GM20431 (cell line): Measurements from ENCODE around the gene SYPL1.

Experiments used
- in situ Hi-C: fragments of 300-500 bp; cut with MseI, MboI; formaldehyde crosslinking; loops from one replicate; pipeline ENCODE4 v1.15.0; 2020; ENCODE audit warnings: low sequenced_read_pairs; ENCODE audit not compliant: unreplicated experiment

Gene SYPL1

DNA sequence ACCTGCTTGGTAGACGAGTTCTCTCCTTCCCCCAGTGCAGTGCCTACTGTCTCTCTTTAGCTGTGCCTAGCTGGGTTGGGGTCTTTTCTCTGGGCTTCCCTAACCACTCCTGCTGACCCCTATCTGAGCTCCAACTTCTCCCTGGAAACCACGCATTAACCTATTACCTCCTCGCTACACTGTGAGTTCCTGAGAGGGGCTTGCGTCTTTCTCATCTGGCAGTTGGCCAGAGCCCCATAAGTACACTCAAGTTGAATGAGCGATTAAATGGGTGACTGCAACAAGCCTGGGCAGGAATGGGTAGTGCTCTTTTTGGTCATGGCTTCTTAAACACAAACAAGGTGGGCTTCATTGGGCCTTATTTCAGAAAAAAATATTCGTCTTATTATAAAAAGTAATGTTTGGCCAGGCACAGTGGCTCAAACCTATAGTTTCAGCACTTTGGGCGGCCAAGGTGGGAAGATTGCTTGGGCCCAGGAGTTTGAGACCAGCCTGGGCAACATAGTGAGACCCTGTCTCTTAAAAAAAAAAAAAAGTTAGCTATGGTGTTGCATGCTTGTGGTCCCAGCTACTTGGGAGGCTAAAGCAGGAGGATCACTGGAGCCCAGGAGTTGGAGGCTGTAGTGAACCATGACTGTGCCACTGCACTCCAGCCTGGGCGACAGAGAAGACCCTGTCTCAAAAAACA lies 41.4 kb downstream of the SYPL1 start:
- in situ Hi-C loops: no loop called here

DNA sequence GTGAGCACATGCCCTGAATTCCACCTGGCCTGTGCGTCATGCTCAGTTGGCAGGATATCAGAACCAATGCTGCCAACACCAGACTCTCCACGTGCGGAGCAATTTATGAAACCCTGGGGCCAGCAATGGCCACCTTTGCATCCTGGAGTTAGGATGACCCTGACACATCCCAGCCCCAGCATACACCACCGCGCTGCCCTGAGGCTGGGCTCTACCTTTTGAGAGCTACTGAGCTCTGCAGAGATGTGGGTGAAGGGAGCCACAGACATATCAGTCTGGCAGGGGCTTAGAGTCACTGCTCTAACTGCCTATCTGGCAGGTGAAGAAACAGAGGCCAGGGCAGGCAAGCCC lies 41.9 kb downstream of the SYPL1 start:
- in situ Hi-C loops: no loop called here

DNA sequence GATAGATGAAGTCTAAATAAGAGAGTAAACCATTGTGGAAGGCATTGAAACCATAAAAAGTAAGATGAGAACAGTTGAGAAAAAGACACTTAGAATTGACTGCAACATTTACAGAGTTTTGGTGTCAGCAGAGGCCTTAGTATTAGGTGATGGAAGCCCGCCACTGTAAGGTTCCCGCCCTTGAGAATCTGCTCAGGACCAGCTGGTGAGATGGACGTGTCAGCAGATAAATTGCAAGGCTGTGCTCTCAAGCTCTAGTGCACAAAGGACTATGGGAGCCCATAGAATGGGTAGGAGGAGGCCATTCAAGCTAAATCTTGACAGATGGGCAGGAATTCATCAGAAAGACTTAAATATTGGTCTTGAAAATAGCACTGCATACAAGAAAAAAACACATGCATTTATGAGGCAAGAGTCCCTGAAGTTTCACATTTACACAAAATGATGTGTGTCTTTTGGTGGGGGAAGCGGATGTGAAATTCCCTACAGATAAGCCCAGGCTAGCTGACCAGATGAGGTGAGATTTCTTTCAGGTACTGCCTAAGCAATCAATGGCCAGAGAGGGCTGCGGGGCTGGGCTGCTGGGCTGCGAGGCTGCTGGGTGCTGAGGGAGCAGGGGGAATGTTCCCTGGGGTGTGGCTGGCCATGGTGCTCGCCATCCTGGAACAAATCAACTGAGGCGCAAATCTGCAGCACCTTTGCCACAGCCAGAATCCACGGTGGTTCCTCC lies 42.5 kb downstream of the SYPL1 start:
- in situ Hi-C loops: no loop called here

DNA sequence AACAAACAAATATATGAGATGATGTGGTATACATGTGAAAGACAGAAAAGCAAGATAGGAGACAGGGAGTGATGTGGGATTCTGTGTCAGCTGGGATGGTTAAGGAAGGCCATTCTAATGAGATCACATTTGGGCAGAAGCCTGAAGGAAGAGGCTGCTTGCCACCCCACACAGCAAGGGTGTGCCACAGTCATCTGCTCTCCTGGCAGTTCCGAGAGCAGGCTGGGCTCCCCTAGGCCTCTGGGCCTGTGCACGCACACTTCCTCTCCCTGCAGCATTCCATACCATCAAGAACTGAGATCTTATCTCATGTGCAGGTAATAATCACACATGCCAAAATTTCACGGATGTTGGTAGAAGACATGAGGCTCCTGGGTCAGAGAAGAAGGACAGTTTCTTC lies 43.1 kb downstream of the SYPL1 start:
- in situ Hi-C loops: no loop called here

DNA sequence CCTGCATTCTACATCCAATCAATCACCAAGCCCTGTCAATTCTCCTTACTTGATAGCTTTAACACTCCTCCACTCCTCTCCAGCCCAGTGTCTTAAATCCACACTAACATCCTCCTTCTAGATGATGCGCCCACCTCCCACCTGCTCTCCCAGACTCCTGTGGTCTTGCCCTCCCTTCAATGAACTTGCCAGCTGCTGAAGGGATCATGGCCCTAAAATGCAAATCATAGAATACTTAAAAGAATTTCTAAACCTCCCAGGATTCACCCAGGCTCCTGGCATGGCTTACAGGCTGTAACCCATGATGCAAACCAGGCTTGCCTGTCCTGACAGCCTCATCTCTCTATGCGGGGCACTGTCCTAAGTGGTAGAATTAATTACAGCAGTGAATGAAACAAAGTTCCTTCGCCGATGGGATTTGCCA lies 43.6 kb downstream of the SYPL1 start:
- in situ Hi-C loops: no loop called here

DNA sequence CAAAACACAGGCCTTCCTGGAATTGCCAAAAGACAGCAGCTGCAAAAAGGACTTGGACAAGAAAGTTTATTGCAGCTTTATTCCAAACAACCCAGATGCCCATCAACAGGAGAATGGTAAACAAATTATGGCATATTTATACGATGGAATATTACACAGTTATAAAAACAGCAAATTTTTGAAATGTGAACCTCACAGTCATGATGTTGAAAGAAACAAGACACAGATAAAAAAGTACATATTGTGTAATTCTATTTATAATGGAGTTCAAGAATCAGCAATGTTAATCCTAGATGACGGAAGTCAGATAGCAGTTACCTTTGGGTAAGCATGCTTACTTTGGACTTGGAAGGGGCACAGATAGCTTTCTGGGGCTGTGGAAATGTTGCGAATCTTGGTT lies 44.4 kb downstream of the SYPL1 start:
- in situ Hi-C loops: no loop called here

DNA sequence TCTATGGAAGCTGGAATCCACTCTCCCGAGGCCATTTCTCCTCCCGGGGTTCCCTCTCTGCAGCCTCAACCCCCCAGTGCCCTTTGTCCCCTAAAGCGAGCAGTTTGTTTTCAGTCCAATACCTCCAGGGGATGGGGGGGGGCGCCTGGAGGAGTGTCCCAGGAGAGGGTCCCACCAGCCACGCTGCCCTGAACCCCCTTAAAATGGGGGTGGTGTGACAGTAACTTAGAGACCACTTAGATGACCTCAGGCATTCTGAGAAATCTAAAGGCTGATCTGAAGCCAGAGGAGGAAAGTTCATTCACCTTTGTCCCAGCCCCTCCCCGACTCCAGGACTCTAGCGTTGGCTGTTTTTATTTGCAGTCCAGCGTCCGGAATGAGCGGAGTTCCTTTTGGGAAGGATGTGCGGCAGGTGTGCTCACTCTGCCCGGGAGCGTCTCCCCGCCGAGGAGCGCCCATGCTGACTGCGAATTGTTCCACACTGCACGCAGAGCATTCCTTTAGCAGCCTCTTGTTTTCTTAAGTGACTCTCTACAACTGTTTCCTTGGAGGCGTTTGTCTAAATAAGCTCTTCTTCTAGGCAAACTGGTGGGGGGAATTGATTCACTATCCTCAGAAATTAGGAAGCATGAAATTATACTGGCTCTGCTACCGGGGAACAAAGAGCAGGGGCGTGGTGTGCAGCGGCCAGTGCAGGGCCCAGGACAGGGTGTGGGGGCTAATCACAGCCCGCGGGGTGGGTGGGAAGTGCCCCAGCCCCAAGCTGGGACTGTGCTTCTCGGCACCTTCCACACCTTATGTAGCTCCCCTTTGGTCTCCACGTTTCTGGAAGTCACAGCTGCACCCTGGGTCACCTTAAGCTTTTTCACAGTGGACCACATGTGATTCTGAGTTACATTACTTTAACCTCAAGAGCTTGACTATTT lies 46.3 kb downstream of the SYPL1 start:
- in situ Hi-C loops: no loop called here

DNA sequence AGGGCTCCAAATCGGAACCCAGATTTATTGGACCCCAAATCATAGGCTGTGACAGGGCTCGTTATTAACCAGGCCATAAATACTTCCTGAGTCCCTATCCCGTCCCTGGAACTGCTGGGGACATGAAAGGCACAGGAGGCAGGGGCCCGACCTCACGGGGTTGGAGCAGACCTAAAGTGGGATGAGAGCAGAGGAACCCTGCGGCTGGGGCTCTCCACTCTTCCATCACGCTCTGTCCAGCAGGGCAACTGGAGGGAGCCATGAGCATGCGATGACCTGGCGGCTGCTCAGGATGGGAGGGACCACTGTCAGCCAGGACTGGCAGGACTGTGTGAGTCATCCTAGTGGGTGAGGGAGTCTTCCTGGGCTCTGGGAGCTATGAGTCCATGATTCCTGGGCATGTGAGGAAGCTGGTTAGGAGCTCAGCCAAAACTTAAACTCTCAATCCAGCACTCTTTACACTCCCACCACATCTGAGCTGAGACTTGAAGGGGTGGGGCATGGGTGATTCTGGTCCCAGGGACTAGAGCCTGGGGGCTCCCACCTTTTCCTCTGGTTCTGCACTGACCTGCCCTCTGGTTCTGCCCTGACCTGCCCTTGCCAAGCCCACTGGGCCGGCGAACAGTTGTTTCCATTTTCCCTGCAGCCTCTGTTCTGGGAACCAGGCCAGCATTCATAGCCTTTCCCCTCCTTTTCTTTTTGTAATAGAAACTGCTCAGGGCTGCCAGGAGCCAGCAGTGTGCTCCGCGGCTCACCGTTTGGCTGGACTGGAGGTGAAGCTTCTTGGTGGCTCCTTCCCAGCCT lies 47.1 kb downstream of the SYPL1 start:
- in situ Hi-C loops: no loop called here

DNA sequence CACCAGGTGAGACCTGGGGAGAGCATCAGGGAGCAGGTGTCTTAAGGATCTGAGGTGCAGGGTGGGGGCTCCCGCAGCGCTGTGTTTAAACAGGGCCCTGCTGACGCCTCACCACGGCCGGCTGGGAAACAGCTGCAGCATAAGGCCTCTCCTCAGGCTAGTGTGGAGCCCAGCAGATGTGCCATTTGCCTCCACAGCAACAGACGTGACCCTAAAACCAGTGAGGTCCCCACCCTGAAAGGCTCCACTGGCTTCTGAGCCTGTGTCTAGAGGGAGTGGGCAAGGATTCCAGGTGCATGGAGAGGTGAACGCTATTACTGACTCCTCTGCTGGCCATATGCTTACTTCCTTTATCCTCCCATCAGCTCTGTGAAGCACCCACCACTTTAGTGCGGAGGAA lies 47.8 kb downstream of the SYPL1 start:
- in situ Hi-C loops: no loop called here

DNA sequence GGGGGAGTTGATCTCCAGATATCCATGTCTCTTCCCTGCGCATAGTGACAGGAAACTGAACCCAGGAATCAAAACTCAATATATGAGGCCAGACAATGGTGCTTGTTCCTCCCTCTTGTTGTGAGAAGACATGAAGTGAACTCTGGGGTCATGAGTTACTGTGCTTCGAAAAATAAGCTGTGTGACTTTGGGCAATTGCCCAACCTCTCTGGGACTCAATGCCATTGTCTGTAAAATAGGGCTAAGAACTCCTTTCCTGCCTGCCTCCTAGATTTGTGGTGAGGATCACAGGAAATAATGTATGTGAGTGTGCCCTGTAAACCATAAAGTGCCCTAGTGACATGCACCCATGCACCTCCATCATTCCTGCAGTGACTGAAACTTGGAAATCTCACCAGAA lies 48.4 kb downstream of the SYPL1 start:
- in situ Hi-C loops: no loop called here

DNA sequence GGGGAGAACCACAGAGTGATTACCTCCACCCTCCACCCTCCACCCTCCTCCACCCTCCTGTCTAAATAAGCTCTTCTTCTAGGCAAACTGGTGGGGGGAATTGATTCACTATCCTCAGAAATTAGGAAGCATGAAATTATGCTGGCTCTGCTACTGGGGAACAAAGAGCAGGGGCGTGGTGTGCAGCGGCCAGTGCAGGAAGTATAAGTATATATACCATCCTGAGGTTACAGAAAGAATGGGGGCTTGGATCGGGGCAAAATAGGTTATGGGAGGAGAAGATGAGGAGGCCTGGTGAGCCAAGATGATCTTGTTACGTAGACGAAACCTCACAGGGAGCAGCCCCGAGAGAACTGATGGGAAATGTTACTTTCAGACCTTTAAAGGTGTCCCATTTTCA lies 49.1 kb downstream of the SYPL1 start:
- in situ Hi-C loops: no loop called here

DNA sequence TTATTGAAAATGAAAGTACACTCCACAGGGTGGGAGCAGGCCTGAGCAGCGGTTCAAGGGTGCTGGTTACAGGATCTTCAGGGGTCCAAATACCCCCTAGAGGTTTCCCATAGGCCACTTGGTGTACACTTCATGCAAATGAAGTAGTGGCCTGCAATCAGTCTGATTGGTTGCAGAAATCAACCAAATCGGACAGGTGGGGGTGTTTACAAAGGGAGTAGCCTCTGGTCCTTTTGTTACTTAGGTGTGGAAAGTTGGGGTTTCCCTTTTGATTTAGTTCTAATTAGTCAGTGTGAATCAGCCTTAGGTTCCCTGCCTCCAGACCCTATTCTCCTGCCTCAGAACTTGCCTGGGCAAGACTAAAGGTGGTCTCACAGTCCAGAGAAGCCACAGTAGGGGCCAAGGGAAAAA lies 49.6 kb downstream of the SYPL1 start:
- in situ Hi-C loops: no loop called here

DNA sequence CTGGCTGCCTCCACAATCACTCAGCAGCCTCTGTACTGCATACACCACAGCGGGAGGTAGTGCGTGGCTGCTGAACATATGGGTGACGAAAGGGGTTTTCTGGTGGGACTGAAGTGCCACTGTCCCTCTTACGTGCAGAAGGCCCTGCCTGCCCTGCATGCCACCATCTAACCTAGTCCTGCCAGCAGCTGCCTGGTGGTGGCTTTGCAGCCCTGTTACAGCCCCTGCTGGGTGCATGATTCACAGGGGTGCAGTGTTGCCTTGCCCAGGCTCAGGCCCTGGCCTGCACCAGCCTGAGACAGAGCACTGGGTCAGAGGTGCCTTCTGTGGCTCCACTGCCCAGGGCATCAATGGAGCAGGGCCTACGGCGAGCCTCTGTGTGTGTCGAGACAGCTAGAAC lies 50.1 kb downstream of the SYPL1 start:
- in situ Hi-C loops: no loop called here

DNA sequence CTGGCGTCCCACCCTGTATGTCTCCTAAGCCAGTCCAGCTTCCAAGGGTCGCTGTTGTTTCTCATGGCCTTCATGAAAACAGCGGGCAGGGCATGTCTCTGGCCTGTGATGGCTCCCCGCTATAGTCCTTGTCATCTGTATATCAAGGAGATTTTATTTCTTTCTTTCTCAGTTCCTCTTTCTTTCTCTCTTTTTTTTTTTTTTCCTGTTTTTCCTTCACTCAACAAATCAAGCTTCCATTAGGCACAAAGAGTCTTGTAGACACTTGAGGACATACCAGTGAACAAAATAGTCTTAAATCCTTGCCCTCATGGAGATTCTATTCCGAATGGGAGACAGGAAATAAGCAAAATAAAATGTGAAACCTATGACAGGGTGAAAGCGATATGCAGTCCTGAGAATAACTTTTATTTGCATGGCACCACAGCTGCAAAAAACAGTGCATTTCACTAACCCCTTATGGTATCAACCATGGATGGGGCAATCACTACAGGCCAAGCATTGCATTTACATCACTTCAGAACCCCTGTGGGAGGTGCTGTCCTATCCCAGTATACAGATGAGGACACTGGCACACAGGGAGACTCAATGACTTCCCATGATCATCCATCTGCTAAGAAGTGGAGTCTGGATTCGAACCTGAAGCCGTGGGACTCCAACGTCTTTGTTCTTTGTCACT lies 50.7 kb downstream of the SYPL1 start:
- in situ Hi-C loops: no loop called here

DNA sequence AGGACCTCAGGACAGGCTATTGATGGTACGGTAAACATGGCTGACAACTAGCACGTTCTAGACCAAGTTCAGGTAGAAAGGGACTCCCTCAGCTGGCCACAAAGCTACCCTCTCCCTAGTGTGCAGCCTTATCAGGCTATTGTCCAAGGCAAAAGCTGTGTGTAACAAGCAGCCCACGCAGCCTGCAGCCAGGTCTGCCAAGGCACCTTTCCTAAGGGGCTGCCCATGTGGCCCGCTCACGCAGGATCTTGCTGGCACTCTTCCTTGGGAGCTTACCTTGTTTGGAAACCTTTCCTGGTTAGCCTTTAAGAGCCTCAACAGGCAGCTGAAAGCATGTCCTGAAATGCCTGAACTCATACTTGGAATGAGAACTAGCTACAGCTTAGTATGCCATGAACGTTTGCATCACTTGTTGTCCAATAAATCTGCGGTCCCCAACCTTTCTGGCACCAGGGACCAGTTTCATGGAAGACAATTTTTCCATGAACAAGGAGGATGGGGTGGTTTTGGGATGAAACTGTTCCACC lies 51.7 kb downstream of the SYPL1 start:
- in situ Hi-C loops: no loop called here

DNA sequence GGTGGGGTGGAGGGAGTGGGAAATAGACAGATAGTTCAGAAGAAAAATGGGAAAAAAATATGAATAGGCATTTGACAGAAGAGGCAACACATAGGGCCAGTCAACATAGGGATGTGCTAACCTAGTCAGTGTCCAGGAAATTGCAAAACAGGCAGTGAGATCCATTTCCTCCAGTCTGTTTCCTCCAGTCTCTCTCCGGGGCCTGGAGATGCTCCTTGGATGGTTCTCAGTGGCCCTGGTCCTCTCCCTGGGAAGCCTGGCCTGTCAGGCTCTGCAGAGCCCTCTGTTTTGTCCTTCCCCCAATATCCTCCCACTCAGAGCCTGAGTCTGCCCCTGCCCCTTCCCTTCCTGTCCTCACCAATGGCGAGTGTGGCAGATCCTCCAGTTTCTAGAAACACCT lies 52.6 kb downstream of the SYPL1 start:
- in situ Hi-C loops: no loop called here

DNA sequence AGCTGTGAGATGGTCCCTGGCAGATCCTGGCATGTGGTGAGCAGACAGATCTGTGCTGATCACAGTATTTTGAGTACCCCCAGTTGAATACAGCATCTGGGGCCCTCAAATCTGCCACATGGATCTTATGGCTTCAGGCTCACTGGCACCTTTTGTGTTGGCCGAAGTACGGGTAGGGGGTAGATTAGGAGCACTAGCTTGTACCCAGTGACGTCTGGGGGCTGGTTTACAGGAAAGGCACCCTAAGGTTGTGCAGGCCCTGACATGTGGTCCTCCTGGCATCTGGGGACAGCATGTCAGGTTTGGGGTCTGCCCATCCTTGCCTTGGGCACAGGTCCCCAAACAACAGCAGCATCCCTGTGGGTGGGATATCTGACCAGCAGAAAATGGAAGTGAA lies 53.2 kb downstream of the SYPL1 start:
- in situ Hi-C loops: no loop called here

DNA sequence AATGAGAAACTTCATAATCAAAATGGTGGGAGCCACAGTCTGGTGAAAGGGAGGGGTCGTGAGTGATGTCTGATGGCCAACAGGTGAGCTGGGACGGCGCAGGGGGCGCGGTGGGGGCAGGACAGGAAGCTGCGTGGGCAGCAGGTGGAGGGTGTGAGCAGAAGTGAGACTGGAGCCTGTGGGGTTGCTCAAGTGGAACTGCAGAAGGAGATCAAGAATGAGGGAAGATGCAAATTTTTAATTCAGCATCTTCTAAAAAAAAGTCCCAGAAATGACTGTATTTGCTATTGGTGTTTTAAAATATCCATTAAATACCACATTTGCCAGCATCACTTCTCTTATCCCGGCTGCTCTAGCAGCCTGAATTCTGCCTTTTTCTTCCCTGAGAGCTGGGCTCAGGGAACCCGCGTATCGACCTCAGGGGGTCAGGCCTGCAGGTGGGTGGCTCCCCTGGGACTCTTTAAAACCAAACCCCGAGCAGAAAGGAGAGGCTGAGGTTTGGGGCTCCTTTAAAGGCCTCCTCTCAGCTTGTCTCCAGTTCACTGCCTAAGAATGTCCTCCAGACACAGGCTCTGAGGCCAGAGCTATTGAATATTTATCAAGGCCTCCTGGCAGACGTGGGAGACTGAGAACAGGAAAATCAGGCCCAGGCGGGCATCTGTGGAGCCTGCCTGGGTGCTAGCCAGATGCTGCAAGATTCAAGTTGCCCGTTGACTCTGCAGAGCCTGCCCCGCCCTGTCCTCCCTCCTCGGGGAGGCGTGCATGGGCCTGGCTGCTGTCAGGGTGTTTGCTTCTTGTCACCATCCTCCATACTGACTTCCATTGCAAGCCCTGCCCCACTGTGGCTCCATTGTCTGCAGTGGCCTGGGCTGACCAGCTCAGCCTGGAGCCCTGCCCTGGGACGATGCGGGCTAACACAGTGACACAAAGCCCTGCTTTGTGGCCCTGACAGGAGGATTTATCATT lies 53.9 kb downstream of the SYPL1 start:
- in situ Hi-C loops: no loop called here
